ENCODE results near the gene GID4. TPM values are rescaled to one million over a fixed set of nuclear protein-coding genes. Genes with fewer than 3 reads are reported as not detected.

Gene GID4
- total RNA-seq, 1 donor from 2014 or later = 11.9 TPM

DNA sequence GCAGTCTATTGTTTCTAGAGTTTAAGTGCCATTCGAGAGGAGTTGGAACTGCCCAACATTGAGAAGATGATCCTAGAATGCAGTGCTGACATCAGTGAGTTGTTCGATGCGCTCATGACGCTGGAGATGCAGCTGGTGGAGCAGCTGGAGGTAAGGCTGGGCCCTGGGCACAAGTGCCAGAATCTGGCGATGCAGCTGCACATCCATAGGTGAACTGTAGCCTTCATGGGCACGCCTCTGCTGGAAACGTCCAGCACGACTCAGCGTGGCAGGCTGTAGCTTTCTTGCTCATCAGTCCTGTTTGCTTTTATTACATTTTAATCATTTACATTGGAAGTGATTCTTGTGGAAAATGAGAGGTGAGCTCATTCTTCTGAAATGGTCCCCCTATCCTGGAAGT is 34.9 kb upstream of the GID4 start:
- intact Hi-C loops (cut with DNase I) = no loop called here
- TF ChIP-seq, protein P1, sequence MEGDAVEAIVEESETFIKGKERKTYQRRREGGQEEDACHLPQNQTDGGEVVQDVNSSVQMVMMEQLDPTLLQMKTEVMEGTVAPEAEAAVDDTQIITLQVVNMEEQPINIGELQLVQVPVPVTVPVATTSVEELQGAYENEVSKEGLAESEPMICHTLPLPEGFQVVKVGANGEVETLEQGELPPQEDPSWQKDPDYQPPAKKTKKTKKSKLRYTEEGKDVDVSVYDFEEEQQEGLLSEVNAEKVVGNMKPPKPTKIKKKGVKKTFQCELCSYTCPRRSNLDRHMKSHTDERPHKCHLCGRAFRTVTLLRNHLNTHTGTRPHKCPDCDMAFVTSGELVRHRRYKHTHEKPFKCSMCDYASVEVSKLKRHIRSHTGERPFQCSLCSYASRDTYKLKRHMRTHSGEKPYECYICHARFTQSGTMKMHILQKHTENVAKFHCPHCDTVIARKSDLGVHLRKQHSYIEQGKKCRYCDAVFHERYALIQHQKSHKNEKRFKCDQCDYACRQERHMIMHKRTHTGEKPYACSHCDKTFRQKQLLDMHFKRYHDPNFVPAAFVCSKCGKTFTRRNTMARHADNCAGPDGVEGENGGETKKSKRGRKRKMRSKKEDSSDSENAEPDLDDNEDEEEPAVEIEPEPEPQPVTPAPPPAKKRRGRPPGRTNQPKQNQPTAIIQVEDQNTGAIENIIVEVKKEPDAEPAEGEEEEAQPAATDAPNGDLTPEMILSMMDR (IDR thresholded peaks at IDR 0.05) = no peak
- DNase-seq = no peak
- Histone ChIP-seq H3K27me3 (ENCODE audit: low read depth) (no peaks in the 10 kb centered on the region), H3K9me3 (no peaks in the 10 kb centered on the region), H3K4me3 (no peak overlapping the region), H3K36me3 (peaks cover 23% of the 10 kb centered on the region), H3K27ac (no peak overlapping the region), H3K4me1 (no peaks in the 10 kb centered on the region)
- ATAC-seq = no peak

DNA sequence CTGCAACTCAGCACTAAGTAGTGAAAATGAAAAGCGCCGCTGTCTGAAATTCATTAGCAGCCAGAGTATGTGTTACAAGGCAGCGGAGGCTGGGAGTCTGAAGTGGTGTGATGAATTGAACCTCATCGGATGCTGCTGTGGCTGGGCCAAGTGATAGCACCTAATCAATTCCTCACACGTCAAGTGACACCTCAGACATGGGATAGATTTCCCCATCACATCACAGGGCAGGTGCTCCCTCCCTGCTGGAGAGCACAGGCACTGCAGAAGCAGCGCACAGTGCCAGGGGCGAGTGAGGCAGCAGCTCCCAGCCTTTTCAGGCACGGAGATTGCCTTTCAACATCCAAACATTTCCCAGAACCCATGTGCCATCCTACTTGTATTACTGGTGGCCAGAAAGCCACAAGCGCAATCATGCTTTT is 34.3 kb upstream of the GID4 start:
- TF ChIP-seq, protein P1 (IDR thresholded peaks at IDR 0.05) = no peak
- no peak overlapping the region for H3K4me3 ChIP-seq
- ATAC-seq = no peak
- intact Hi-C loops (cut with DNase I) = no loop called here
- no peaks in the 10 kb centered on the region for H3K9me3 ChIP-seq
- H3K4me1 ChIP-seq = no peaks in the 10 kb centered on the region
- peaks cover 23% of the 10 kb centered on the region for H3K36me3 ChIP-seq
- no peaks in the 10 kb centered on the region for H3K27me3 ChIP-seq (ENCODE audit: low read depth)
- H3K27ac ChIP-seq = no peak overlapping the region
- no peak for DNase-seq

DNA sequence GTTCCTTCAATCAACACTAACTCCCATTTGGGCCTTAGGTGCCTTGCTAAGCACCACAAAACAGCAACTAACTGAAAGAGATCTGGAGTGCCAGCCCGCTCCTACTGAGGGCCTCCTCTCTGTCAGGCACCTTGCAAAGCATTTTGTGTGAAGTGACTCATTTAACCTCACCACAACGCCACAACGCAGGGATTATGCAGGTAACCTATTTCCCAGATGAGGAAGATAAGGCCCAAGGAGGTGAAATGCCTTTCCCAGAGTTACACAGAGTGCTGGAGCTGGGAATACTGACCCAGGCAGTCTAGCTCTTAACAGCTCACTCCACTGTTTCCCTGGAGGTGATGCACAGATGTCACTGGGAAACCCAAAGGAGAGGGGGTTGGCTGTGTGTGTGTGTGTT is 33.7 kb upstream of the GID4 start:
- H3K36me3 ChIP-seq = peaks cover 23% of the 10 kb centered on the region
- no peaks in the 10 kb centered on the region for H3K4me1 ChIP-seq

DNA sequence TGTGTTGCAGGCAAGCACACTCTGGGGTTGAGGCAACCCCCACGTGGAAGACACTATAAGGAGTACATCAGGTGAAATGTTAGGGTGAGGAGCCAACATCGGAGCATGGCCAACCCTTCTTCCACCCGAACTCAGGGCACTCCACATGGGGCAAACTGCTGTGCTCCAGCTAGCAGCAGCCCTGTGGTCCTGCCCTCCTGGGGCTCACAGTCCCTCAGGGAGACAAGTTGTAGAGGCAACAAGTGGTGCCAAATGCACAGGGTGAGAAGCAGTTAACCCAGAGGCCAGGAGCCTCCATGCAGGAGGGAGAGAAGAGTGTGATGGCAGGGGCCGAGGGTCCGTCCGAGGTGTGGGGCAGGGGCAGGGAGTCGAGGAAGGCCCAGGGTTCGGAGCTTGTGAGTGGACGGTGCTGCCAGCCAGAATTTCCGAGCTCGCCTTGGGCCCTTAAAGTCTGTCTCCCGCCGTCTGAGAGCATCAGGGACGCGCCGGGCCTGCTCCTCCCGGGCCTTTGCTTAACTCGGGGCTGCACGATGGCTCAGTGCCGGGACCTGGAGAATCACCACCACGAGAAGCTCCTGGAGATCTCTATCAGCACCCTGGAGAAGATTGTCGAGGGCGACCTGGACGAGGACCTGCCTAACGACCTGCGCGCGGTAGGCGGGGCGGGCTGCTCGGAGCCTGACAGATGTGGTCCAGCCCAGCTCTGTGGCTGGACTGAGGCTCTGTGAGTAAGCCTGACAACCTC is 32.5 kb upstream of the GID4 start:
- no peak for ATAC-seq
- peaks cover 23% of the 10 kb centered on the region for H3K36me3 ChIP-seq

More for the DNA sequence above, 33.7 kb upstream of the GID4 start:
- H3K27me3 ChIP-seq (ENCODE audit: low read depth) = no peaks in the 10 kb centered on the region
- no peak overlapping the region for H3K27ac ChIP-seq
- no peaks in the 10 kb centered on the region for H3K9me3 ChIP-seq
- intact Hi-C loops (cut with DNase I) = no loop called here
- TF ChIP-seq, protein P1 (IDR thresholded peaks at IDR 0.05) = no peak
- DNase-seq (no peak), ATAC-seq (no peak)
- no peak overlapping the region for H3K4me3 ChIP-seq

DNA sequence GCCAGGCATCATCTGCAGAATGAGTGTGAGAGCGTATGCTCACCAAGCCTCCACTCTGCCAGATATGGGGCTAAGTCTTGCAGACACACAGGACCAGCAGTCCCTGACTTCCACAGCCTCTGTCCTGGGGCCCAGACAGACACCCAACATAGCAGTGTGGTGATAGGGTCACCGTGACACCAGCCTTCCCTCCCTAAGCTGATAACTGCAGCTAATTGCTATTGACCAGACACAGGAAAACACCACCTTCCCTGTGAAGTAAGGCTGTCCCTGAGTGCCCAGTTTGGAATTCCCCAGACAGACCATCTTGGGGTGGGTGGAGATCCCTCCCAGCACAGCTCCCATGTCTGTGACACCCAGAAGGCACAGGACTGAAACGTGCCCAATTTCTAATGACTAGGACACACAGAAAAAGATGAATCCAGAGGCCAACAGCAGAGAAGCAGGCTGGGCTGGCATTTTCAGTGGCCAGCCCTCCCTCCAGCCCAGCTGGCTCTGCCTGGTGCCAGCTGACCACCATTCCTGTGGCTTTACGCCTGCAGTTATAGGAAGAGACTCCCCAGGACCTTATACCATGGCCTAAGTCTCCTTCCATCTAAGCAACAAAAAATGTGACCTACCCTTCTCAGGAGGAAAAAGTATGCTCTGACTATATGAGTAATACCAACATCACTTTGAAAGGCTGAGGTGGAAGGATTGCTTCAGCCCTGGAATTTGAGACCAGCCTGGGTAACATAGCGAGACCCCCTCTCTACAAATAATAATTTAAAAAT is 30.5 kb upstream of the GID4 start:
- no peak overlapping the region for H3K27ac ChIP-seq
- ATAC-seq (no peak), DNase-seq (no peak)
- H3K27me3 ChIP-seq (ENCODE audit: low read depth) = no peaks in the 10 kb centered on the region
- H3K4me3 ChIP-seq = no peak overlapping the region
- H3K36me3 ChIP-seq = peaks cover 23% of the 10 kb centered on the region
- no peaks in the 10 kb centered on the region for H3K9me3 ChIP-seq
- TF ChIP-seq, protein P1 (IDR thresholded peaks at IDR 0.05) = no peak
- H3K4me1 ChIP-seq = no peaks in the 10 kb centered on the region
- intact Hi-C loops (cut with DNase I) = no loop called here

More for the DNA sequence above, 32.5 kb upstream of the GID4 start:
- no peak for DNase-seq
- Histone ChIP-seq H3K9me3 (no peaks in the 10 kb centered on the region), H3K4me1 (no peaks in the 10 kb centered on the region), H3K27ac (no peak overlapping the region), H3K27me3 (ENCODE audit: low read depth) (no peaks in the 10 kb centered on the region), H3K4me3 (no peak overlapping the region)
- TF ChIP-seq, protein P1 (IDR thresholded peaks at IDR 0.05) = no peak
- intact Hi-C loops (cut with DNase I) = no loop called here

Data from lower lobe of right lung (tissue), 2 donors.